ENCODE data around the gene MSX2.

MSX2 gene

GRCh38 chr5:174744896-174745295, 20.5 kb downstream of the MSX2 start:
- no peak for DNase-seq (ENCODE audit: low spot score)
- no peak overlapping the region for H3K27ac ChIP-seq
- TF ChIP-seq CTCF (IDR thresholded peaks at IDR 0.05), result no peak
- no peak overlapping the region for H3K4me3 ChIP-seq

- H3K27ac ChIP-seq, result no peak overlapping the region
- no peak overlapping the region for H3K4me3 ChIP-seq
- TF ChIP-seq CTCF (IDR thresholded peaks at IDR 0.05), result no peak
- DNase-seq (ENCODE audit: low spot score), result no peak
Measured at GRCh38 chr5:174745590-174746103, 21.3 kb downstream of the MSX2 start.

- H3K4me3 ChIP-seq, result peak overlapping the region; percentile 63
Measured at GRCh38 chr5:174750711-174751110, 26.3 kb downstream of the MSX2 start.

GRCh38 chr5:174751154-174752000, 27.0 kb downstream of the MSX2 start:
- TF ChIP-seq CTCF (IDR thresholded peaks at IDR 0.05), result no peak
- DNase-seq (ENCODE audit: low spot score), result no peak
- Histone ChIP-seq H3K27ac (no peak overlapping the region), H3K4me3 (peak overlapping the region; percentile 63)

More at GRCh38 chr5:174750711-174751110, 26.3 kb downstream of the MSX2 start:
- H3K27ac ChIP-seq, result no peak overlapping the region
- no peak for DNase-seq (ENCODE audit: low spot score)
- no peak for TF ChIP-seq CTCF (IDR thresholded peaks at IDR 0.05)

- Histone ChIP-seq H3K27ac (no peak overlapping the region), H3K4me3 (no peak overlapping the region)
- TF ChIP-seq CTCF (IDR thresholded peaks at IDR 0.05), result no peak
- DNase-seq (ENCODE audit: low spot score), result no peak
Measured at GRCh38 chr5:174752121-174752520, 27.7 kb downstream of the MSX2 start.

GRCh38 chr5:174755106-174755505, 30.7 kb downstream of the MSX2 start:
- DNase-seq (ENCODE audit: low spot score), result no peak
- Histone ChIP-seq H3K4me3 (no peak overlapping the region), H3K27ac (no peak overlapping the region)
- no peak for TF ChIP-seq CTCF (IDR thresholded peaks at IDR 0.05)

- no peak overlapping the region for H3K4me3 ChIP-seq
- no peak for DNase-seq (ENCODE audit: low spot score)
- TF ChIP-seq CTCF (IDR thresholded peaks at IDR 0.05), result no peak
- H3K27ac ChIP-seq, result no peak overlapping the region
Measured at GRCh38 chr5:174759091-174759490, 34.7 kb downstream of the MSX2 start.

Data from coronary artery (tissue), 2 donors.